ENCODE measurements around the gene TREML4. TPM values are rescaled to one million over a fixed set of nuclear protein-coding genes. Genes with fewer than 3 reads are reported as not detected.

The TREML4 gene
- total and polyA plus RNA-seq, 2 of the 4 experiments (the other 2 are of a cell fraction), result not detected

DNA sequence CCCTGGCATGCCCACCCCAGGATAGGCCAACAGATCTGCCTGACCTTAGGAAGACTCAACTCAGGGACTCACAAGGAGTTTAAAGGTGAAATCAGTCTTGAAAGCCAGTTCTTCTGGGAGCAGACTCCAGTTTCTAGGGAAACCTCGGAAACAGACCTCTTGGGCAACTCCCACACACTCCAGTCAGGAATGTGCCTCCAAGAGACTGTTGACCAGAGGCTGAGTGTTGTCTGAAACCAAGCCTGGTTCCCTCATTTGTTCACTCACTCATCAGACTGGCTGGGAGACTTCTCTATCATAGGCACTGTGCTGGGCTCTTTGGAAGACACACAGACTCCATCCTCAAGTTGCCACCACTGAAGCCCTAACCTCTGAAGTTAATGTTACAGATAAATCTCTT lies 56.6 kb downstream of the TREML4 start:
- H3K9me1 ChIP-seq (ENCODE audit: insufficient read depth, low read length), result no peaks in the 10 kb centered on the region
- H3K9me3 ChIP-seq (ENCODE audit: control insufficient read depth, insufficient read depth, low read length), result no peaks in the 10 kb centered on the region
- no peak overlapping the region for H2BK15ac ChIP-seq (ENCODE audit: low read depth, low read length)
- POLR2A ChIA-PET (ENCODE audit: unreplicated experiment), result no interaction called here
- no peak overlapping the region for H4K91ac ChIP-seq (ENCODE audit: insufficient read depth, low read depth, low read length)
- no peaks in the 10 kb centered on the region for H3K79me1 ChIP-seq (ENCODE audit: low read depth in 1 of 2, low read length in 2 of 2)
- dilution Hi-C loops (cut with HindIII; ENCODE audit: low sequenced_read_pairs, unreplicated experiment) (no loop called here), in situ Hi-C loops (cut with MboI; ENCODE audit: low sequenced_read_pairs) (no loop called here), intact Hi-C loops (cut with micrococcal nuclease) (no loop called here)
- H3K4me3 ChIP-seq (ENCODE audit: insufficient read depth, low read depth, low read length), result no peak overlapping the region
- ATAC-seq (ENCODE audit: low read depth) (no peak), DNase-seq (peak; percentile 20)
- H3K36me3 ChIP-seq (ENCODE audit: control insufficient read depth, insufficient read depth, low read length), result no peaks in the 10 kb centered on the region
- TF ChIP-seq CEBPB (IDR thresholded peaks at IDR 0.05; ENCODE audit: low read depth, low read length) (peak; percentile 30; the same call in 1 of the 2 replicates), MXI1 (IDR thresholded peaks at IDR 0.05; ENCODE audit: borderline replicate concordance, low read depth, low read length) (no peak)
- H2BK5ac ChIP-seq (ENCODE audit: low read depth, low read length, poor library complexity, severe bottlenecking), result no peak overlapping the region
- no peak overlapping the region for H4K5ac ChIP-seq (ENCODE audit: low read depth, low read length)
- H3K56ac ChIP-seq (ENCODE audit: extremely low read depth, insufficient read depth, low read length), result no peak overlapping the region
- H3K4me2 ChIP-seq (ENCODE audit: low read depth, low read length), result no peak overlapping the region
- no CpG with 5 or more reads among the region's 1 CpG for WGBS, 2 experiments (ENCODE audit: extremely low coverage in 2 of 2, insufficient read length in 1 of 2)
- H4K20me1 ChIP-seq (ENCODE audit: insufficient read depth, low read length), result no peaks in the 10 kb centered on the region
- H2AK9ac ChIP-seq (replicated peaks; ENCODE audit: low read depth, low read length, poor library complexity), result peak overlapping the region; percentile 3
- no peak overlapping the region for H2AK5ac ChIP-seq (ENCODE audit: low read depth, low read length)
- H3K14ac ChIP-seq (replicated peaks; ENCODE audit: low read depth, low read length), result no peak overlapping the region
- H3K27ac ChIP-seq (ENCODE audit: insufficient read depth, low read length), result no peak overlapping the region
- H3K23ac ChIP-seq (ENCODE audit: low read depth, low read length), result no peak overlapping the region
- CTCF ChIA-PET, result no interaction called here
- BruUV-seq (replicated peaks), result no TSS peak
- no peak overlapping the region for H3K4ac ChIP-seq (ENCODE audit: low read depth, low read length)
- H2BK120ac ChIP-seq (ENCODE audit: low read depth, low read length), result no peak overlapping the region
- no peaks in the 10 kb centered on the region for H3K4me1 ChIP-seq (ENCODE audit: control insufficient read depth, insufficient read depth, low read length)
- no peak overlapping the region for H2BK20ac ChIP-seq (ENCODE audit: low read depth, low read length)
- no peak overlapping the region for H3K18ac ChIP-seq (ENCODE audit: low read depth, low read length)
- H2AFZ ChIP-seq (replicated peaks; ENCODE audit: low read length, poor library complexity), result no peak overlapping the region
- H4K8ac ChIP-seq (ENCODE audit: low read depth in 2 of 2, low read length in 2 of 2), result no peak overlapping the region
- H3K9ac ChIP-seq (ENCODE audit: low read depth, low read length), result no peak overlapping the region
- peaks cover 2% of the 10 kb centered on the region for H3K27me3 ChIP-seq (ENCODE audit: control insufficient read depth, insufficient read depth, low read length)
